ENCODE data around the gene ARHGEF40. TPM values are rescaled to one million over a fixed set of nuclear protein-coding genes. Genes with fewer than 3 reads are reported as not detected.
A peak's percentile ranks its signal among the peaks of the same experiment; 100 is the strongest.

ARHGEF40 gene
- total RNA-seq, 1 experiment from 2014 or later, result 3.6 TPM

GRCh38 chr14:21102521-21103410, 32.7 kb downstream of the ARHGEF40 start:
- CTCF ChIA-PET, result interaction anchor here (0.7 to 10.5 kb wide), 27 partner anchors 8 to 775 kb away, joined by 3 to 248 read pairs (median 9); partner anchors contain the start of genes ARHGEF40, RNASE7 and SLC39A2
- no peaks in the 10 kb centered on the region for H3K9me3 Mint-ChIP-seq (ENCODE audit: unreplicated experiment)
- peak overlapping the region; percentile 84 for H3K4me3 Mint-ChIP-seq (ENCODE audit: unreplicated experiment)
- H3K36me3 Mint-ChIP-seq (ENCODE audit: insufficient read depth, unreplicated experiment), result no peaks in the 10 kb centered on the region
- TF ChIP-seq CTCF (IDR thresholded peaks at IDR 0.05; ENCODE audit: unreplicated experiment), result no peak
- no peak for DNase-seq (ENCODE audit: unreplicated experiment)
- POLR2A ChIA-PET, result interaction anchor here (0.9 to 5.2 kb wide), 14 partner anchors 8 to 760 kb away, joined by 3 to 44 read pairs (median 4); partner anchors contain the start of genes ARHGEF40 and RNASE7
- no peaks in the 10 kb centered on the region for H3K27me3 Mint-ChIP-seq (ENCODE audit: insufficient read depth, unreplicated experiment)
- peaks cover 54% of the 10 kb centered on the region for H3K4me1 Mint-ChIP-seq (ENCODE audit: insufficient read depth, unreplicated experiment)
- peak overlapping the region; percentile 67 for H3K27ac Mint-ChIP-seq (ENCODE audit: low read depth, unreplicated experiment)
- TSS peak; percentile 54 for BruUV-seq (replicated peaks)
- intact Hi-C loops (cut with micrococcal nuclease), result loop anchor here (5.0 kb wide), 1 partner anchor 420 kb away; the partner anchor contains the start of gene RNASE4

GRCh38 chr14:21103411-21103709, 33.3 kb downstream of the ARHGEF40 start:
- TF ChIP-seq CTCF (IDR thresholded peaks at IDR 0.05; ENCODE audit: unreplicated experiment), result no peak
- intact Hi-C loops (cut with micrococcal nuclease), result loop anchor here (5.0 kb wide), 1 partner anchor 421 kb away; the partner anchor contains the start of gene RNASE4
- peak overlapping the region; percentile 67 for H3K27ac Mint-ChIP-seq (ENCODE audit: low read depth, unreplicated experiment)
- DNase-seq (ENCODE audit: unreplicated experiment), result no peak
- H3K36me3 Mint-ChIP-seq (ENCODE audit: insufficient read depth, unreplicated experiment), result no peaks in the 10 kb centered on the region
- H3K4me3 Mint-ChIP-seq (ENCODE audit: unreplicated experiment), result peak overlapping the region; percentile 84
- CTCF ChIA-PET, result interaction anchor here (0.7 to 10.5 kb wide), 29 partner anchors 9 to 776 kb away, joined by 3 to 248 read pairs (median 9); partner anchors contain the start of genes ARHGEF40, RNASE7 and SLC39A2
- POLR2A ChIA-PET, result interaction anchor here (0.7 to 5.2 kb wide), 19 partner anchors 8 to 760 kb away, joined by 3 to 44 read pairs (median 5); partner anchors contain the start of genes ARHGEF40 and RNASE7
- H3K27me3 Mint-ChIP-seq (ENCODE audit: insufficient read depth, unreplicated experiment), result no peaks in the 10 kb centered on the region
- H3K4me1 Mint-ChIP-seq (ENCODE audit: insufficient read depth, unreplicated experiment), result peaks cover 55% of the 10 kb centered on the region
- no TSS peak for BruUV-seq (replicated peaks)
- no peaks in the 10 kb centered on the region for H3K9me3 Mint-ChIP-seq (ENCODE audit: unreplicated experiment)

- no peaks in the 10 kb centered on the region for H3K36me3 Mint-ChIP-seq (ENCODE audit: insufficient read depth, unreplicated experiment)
- peak; percentile 98 for DNase-seq (ENCODE audit: unreplicated experiment)
- H3K27me3 Mint-ChIP-seq (ENCODE audit: insufficient read depth, unreplicated experiment), result no peaks in the 10 kb centered on the region
- ChIA-PET CTCF (interaction anchor here (0.6 to 10.5 kb wide), 37 partner anchors 9 to 776 kb away, joined by 3 to 248 read pairs (median 7); partner anchors contain the start of genes ARHGEF40, PIP4P1, RNASE4 and RNASE7), POLR2A (interaction anchor here (0.6 to 5.2 kb wide), 23 partner anchors 9 to 690 kb away, joined by 3 to 44 read pairs (median 4); partner anchors contain the start of genes ARHGEF40, RNASE4, RNASE7 and TEP1)
- peak overlapping the region; percentile 67 for H3K27ac Mint-ChIP-seq (ENCODE audit: low read depth, unreplicated experiment)
- H3K9me3 Mint-ChIP-seq (ENCODE audit: unreplicated experiment), result no peaks in the 10 kb centered on the region
- peak; percentile 58 for TF ChIP-seq CTCF (IDR thresholded peaks at IDR 0.05; ENCODE audit: unreplicated experiment)
- peak overlapping the region; percentile 84 for H3K4me3 Mint-ChIP-seq (ENCODE audit: unreplicated experiment)
- intact Hi-C loops (cut with micrococcal nuclease), result loop anchor here (1.0 to 5.0 kb wide), 4 partner anchors 12 to 422 kb away; partner anchors contain the start of gene RNASE4
- BruUV-seq (replicated peaks), result TSS peak; percentile 85
- H3K4me1 Mint-ChIP-seq (ENCODE audit: insufficient read depth, unreplicated experiment), result peaks cover 52% of the 10 kb centered on the region
Observed at GRCh38 chr14:21103710-21104447, 33.8 kb downstream of the ARHGEF40 start.

All from MCF 10A (cell line).